Testis (tissue), 5 donors: ENCODE data around the gene COA3. TPM values are rescaled to one million over a fixed set of nuclear protein-coding genes. Genes with fewer than 3 reads are reported as not detected.

Source experiments
- DNase-seq: peaks from one replicate; pipeline ENCODE4 v3.0.0-alpha.2; 2019
- H3K27ac ChIP-seq, 2 donors: fragments of 200-600 bp; sonication (generic); one replicate each; pipeline ENCODE4 v1.5.1; 2019
- H3K27me3 ChIP-seq: fragments of 200-600 bp; sonication (generic); one replicate; pipeline ENCODE4 v1.5.1; 2019
- H3K36me3 ChIP-seq: fragments of 200-600 bp; sonication (generic); one replicate; pipeline ENCODE4 v1.5.1; 2017; ENCODE audit warnings: low read depth; ENCODE audit errors: missing control alignments
- H3K4me1 ChIP-seq: fragments of 200-600 bp; sonication (generic); one replicate; pipeline ENCODE4 v1.5.1; 2019
- H3K4me3 ChIP-seq, 2 donors: fragments of 200-600 bp; sonication (generic); one replicate each; pipeline ENCODE4 v1.5.1; 2017 to 2019
- H3K9me3 ChIP-seq: fragments of 200-600 bp; sonication (generic); one replicate; pipeline ENCODE4 v1.5.1; 2017
- POLR2A ChIP-seq: fragments of 450-650 bp; IDR thresholded peaks from one replicate; pipeline ENCODE4 v1.6.1; 2017; ENCODE audit warnings: antibody characterized with exemption, mild to moderate bottlenecking, moderate library complexity
- WGBS, 2 donors: methylation state at CpG; one replicate each; pipeline ENCODE4 v1.1.5; 2018; 5-methylcytosine and 5-hydroxymethylcytosine counted together
- intact Hi-C: fragments of 100-400 bp; cut with DNase I; formaldehyde crosslinking; loops from one replicate; pipeline ENCODE4 v1.15.1; 2023; ENCODE audit warnings: low total_unique reads
- long read RNA-seq, 2 donors: transcript quantifications; one replicate each; lab custom pipeline, GENCODE V29; 2026
- polyA plus RNA-seq: library from polyadenylated mRNA; stranded (reverse); fragments of 350-450 nt; fragmentation: Illumina TruSeq; extraction: RNeasy Lipid Tissue Mini Kit (QIAGEN cat#74804); gene quantifications from one replicate; pipeline ENCODE4 v1.2.3, GENCODE V29; 2014; ENCODE audit warnings: low read depth, low replicate concordance; ENCODE audit not compliant: insufficient read depth
- total RNA-seq, 2 donors: library from RNA; depleted of rRNA; stranded (reverse); fragments of >200 nt; gene quantifications; one replicate each; pipeline ENCODE4 v1.2.3, GENCODE V29; 2016
- TF ChIP-seq, protein P1 (sequence below), 3 experiments: fragments of 450-650 bp in 2 of 3; fragments of 200-600 bp in 1 of 3; sonication (generic) in 1 of 3; IDR thresholded peaks; one replicate each; pipeline ENCODE4 v1.5.1; 2016 to 2019; ENCODE audit warnings: antibody characterized with exemption in 3 of 3, mild to moderate bottlenecking in 2 of 3, moderate library complexity in 1 of 3

COA3 gene, protein sequence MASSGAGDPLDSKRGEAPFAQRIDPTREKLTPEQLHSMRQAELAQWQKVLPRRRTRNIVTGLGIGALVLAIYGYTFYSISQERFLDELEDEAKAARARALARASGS
- total RNA-seq (10 to 100 TPM; 43.0 to 49.2 TPM), polyA plus RNA-seq (52.7 TPM)
- long read RNA-seq, donor 1, transcript COA3-201 (2 exons, 771 nt): major isoform, 64 of 64 reads
- long read RNA-seq, donor 1, partial matches to known transcripts: 0 of 64 reads
- long read RNA-seq, donor 1, other reads (novel, unspliced or antisense): 0 of 64 reads
- long read RNA-seq, donor 2, transcript COA3-201 (2 exons, 771 nt): major isoform, 38 of 44 reads
- long read RNA-seq, donor 2, partial matches to known transcripts: 6 of 44 reads
- long read RNA-seq, donor 2, other reads (novel, unspliced or antisense): 0 of 44 reads

DNA sequence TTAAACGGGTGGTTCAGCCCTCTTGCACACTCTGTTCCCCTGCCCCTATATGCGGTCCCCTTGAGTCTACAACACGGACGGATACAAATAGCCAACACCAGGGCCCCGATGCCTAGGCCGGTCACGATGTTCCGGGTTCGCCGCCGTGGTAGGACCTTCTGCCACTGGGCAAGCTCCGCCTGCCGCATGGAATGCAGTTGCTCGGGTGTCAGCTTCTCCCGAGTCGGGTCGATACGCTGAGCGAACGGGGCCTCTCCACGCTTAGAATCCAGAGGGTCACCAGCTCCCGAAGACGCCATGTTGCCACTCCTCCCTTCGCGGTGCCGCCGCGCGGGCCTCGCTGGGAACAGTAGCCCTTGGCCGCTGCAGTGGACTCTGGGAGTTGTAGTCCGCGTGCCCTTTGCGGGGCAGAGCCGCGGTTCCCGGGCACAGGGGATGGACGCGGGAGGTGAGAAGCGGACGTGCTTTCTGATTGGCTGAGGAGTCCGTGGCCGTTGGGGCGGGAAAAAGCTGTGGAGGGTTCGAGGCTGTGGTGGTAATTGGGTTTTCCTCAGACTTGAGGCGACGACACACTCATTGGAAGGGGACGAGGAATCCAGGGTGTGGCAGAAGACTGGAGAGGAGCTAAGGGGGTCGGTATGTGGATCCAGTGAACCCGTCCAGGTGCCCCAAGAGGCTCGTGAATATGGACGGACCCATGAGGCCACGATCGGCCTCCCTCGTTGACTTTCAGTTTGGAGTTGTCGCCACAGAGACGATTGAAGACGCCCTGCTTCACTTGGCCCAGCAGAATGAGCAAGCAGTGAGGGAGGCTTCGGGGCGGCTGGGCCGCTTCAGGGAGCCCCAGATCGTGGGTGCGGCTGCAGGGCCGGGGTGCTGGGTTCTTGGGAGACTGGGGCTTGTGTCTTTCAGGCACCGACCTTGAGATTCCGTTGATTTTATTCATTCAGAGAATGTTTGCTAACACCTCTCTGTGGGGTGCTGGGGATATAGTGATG lies at the start of gene COA3, which contains the start of gene CNTD1:
Gene COA3, minus strand, starts transcription at position 322 of the 998 bp plus-strand sequence. Its CDS starts 23 bp downstream, at position 299.
Gene CNTD1, plus strand, starts transcription at position 479 of the 998 bp plus-strand sequence. Its CDS starts 207 bp downstream, at position 686.
- WGBS, 2 donors: 3 to 21% methylated on average over 16 to 66 of the region's 66 CpGs
- peak within 1 kb of the TSS; percentile 81 for H3K4me3 ChIP-seq

DNA sequence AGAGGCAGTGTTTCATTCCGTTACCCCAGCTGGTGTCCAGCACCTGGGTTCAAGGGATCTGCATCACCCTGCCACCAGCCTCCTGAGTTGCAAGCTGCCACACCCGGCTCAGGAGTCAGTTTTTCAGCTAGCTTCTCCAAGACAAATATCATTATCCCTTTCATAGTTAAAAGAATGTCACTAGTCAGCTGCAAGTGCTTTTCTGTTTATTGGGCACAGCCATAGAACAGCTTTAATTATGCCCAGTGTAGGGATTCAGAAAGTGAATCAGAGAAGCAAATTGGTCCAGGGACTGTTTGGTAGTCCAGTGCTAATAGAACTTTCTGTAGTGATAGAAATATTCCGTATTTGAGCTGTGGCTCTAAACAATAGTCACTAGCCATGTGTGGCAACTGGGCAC lies 49.6 kb upstream of the COA3 start:
- Histone ChIP-seq H3K27ac (no peak overlapping the region), H3K4me1 (peaks cover 6% of the 10 kb centered on the region), H3K9me3 (no peaks in the 10 kb centered on the region), H3K4me3 (no peak overlapping the region), H3K27me3 (no peaks in the 10 kb centered on the region), H3K36me3 (no peaks in the 10 kb centered on the region)
- TF ChIP-seq, protein P1, sequence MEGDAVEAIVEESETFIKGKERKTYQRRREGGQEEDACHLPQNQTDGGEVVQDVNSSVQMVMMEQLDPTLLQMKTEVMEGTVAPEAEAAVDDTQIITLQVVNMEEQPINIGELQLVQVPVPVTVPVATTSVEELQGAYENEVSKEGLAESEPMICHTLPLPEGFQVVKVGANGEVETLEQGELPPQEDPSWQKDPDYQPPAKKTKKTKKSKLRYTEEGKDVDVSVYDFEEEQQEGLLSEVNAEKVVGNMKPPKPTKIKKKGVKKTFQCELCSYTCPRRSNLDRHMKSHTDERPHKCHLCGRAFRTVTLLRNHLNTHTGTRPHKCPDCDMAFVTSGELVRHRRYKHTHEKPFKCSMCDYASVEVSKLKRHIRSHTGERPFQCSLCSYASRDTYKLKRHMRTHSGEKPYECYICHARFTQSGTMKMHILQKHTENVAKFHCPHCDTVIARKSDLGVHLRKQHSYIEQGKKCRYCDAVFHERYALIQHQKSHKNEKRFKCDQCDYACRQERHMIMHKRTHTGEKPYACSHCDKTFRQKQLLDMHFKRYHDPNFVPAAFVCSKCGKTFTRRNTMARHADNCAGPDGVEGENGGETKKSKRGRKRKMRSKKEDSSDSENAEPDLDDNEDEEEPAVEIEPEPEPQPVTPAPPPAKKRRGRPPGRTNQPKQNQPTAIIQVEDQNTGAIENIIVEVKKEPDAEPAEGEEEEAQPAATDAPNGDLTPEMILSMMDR (IDR thresholded peaks at IDR 0.05): no peak
- no peak for TF ChIP-seq POLR2A
- intact Hi-C loops: no loop called here
- 76 to 84% methylated on average over 3 of the region's 3 CpGs for WGBS, 2 donors
- DNase-seq: no peak

More for the DNA sequence above, at the start of gene COA3, which contains the start of gene CNTD1:
- H3K27me3 ChIP-seq: no peaks in the 10 kb centered on the region
- TF ChIP-seq POLR2A: no peak
- TF ChIP-seq, protein P1 (IDR thresholded peaks at IDR 0.05): no peak
- H3K36me3 ChIP-seq: no peaks in the 10 kb centered on the region
- H3K27ac ChIP-seq: peak within 1 kb of the TSS; percentile 19 to 74
- intact Hi-C loops: no loop called here
- peak; percentile 92 for DNase-seq
- peaks cover 29% of the 10 kb centered on the region for H3K4me1 ChIP-seq
- H3K9me3 ChIP-seq: no peaks in the 10 kb centered on the region

DNA sequence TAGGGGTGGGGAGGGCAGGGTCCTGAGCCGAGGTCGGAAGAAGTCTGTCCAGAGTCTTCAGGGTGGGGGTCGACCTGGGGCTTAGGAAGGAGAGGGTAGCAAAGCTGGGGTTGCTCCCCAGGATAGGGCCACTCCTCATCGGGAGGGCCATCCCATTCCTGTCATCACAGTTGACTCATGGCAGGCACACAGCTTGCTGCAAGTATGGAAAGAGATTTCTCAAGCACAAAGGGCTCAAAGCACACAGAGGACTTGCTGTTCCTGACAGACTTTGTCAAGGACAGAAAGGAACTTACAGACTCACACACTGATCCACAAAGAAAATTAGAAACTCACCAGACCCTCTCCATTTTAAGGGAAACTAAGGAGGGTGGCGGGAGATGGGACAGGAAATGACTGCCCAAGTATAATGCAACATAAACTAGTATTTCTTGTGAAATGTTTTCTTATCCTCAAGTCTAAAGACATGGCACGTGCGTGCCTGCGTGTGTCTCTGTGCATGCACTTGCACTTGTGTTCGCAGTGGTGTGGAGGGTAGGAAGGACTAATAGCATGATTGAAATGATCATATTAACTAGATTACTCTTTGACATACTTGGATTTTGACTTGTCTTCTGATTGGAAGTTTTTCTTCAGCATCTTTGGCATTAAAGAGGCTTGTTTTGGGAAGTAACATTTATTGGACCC lies 48.2 kb upstream of the COA3 start:
- Histone ChIP-seq H3K4me3 (no peak overlapping the region), H3K27me3 (no peaks in the 10 kb centered on the region), H3K4me1 (peaks cover 6% of the 10 kb centered on the region), H3K36me3 (no peaks in the 10 kb centered on the region), H3K27ac (no peak overlapping the region), H3K9me3 (no peaks in the 10 kb centered on the region)
- intact Hi-C loops: no loop called here
- DNase-seq: no peak
- 56 to 62% methylated on average over 9 of the region's 9 CpGs for WGBS, 2 donors
- TF ChIP-seq, protein P1 (IDR thresholded peaks at IDR 0.05): no peak
- TF ChIP-seq POLR2A: no peak

DNA sequence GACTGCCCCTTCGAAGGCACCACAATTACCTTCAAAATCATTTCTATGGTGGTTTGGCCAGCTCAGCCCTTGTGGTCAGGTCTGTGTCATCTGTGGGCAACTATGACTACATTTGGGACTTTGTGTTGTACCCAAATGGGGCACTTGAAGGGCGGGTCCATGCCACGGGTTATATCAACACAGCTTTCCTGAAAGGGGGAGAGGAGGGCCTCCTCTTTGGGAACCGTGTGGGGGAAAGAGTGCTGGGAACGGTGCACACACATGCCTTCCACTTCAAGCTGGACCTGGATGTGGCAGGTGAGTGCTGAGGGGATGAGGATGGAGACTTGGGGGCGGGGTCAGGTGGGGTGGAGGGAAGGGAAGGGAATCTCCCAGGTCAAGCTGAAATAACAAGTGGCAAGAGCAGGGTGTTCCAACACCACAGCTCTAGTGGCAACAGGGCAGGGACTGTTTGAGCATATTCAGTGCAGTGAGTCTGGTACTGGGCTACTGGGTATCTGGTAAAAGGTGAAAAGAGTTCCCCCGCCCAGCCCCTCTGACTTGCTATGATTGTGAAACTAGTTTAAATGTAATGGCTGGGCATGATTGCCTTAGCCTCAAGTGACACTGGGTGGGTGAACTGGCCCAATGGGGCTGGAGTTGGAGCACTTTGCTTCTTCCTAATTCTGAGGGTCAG lies 47.6 kb upstream of the COA3 start:
- Histone ChIP-seq H3K27ac (no peak overlapping the region), H3K27me3 (no peaks in the 10 kb centered on the region), H3K9me3 (no peaks in the 10 kb centered on the region), H3K36me3 (no peaks in the 10 kb centered on the region), H3K4me3 (no peak overlapping the region), H3K4me1 (peaks cover 6% of the 10 kb centered on the region)
- no peak for DNase-seq
- WGBS, 2 donors: 79 to 83% methylated on average over 7 of the region's 7 CpGs
- intact Hi-C loops: no loop called here
- no peak for TF ChIP-seq POLR2A
- TF ChIP-seq, protein P1 (IDR thresholded peaks at IDR 0.05): no peak
